ENCODE data around the gene LRCH1.

GRCh38 chr13:46621133-46621532 lies 68.2 kb downstream of the LRCH1 start:
- TF ChIP-seq POLR2A (IDR thresholded peaks at IDR 0.05; ENCODE audit: low read depth) (no peak), POLR2AphosphoS5 (IDR thresholded peaks at IDR 0.05) (no peak), CTCF (IDR thresholded peaks at IDR 0.05) (no peak)

All from esophagus muscularis mucosa (tissue), 3 donors.